ENCODE data around the gene FGD4.

DNA sequence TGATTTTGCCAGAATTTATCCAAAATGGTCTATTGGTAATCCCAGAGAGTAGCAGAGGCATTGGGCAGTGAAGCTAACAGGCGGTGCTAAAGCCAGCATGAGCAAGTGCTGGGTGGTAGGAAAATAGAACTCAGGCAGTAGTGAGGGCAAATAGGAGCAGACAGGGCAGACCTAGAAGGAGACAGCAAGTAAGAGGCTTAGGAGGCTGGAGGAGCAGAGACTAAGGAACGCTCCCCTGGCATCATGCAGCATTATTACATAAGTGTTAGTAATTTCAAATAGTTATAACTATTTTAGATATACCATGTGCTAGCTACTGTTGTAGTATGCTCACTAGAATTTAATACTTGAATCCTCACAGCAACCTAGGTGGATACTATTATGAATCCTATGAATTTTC, 151.7 kb downstream of the FGD4 start:
- TF ChIP-seq CTCF (IDR thresholded peaks at IDR 0.05) = no peak
- TF ChIP-seq ZFX (IDR thresholded peaks at IDR 0.05; ENCODE audit: borderline replicate concordance) = no peak

Measured in 22Rv1 (cell line).